Neural cell (in vitro differentiated cells): ENCODE results near the gene MYCL. TPM values are rescaled to one million over a fixed set of nuclear protein-coding genes. Genes with fewer than 3 reads are reported as not detected.
A peak's percentile ranks its signal among the peaks of the same experiment; 100 is the strongest.

Experiments
- H2AFZ ChIP-seq: fragments of 200-600, 300-800 bp; sonication (generic), shearing (Covaris generic); 2 replicates; pipeline ENCODE4 v1.6.0; 2014; ENCODE audit warnings: low read depth, mild to moderate bottlenecking, antibody characterized with exemption, low read length, moderate library complexity
- H3F3A ChIP-seq: fragments of 200-600 bp; shearing (Covaris generic); 2 replicates; pipeline ENCODE4 v1.6.1; 2016; ENCODE audit warnings: mild to moderate bottlenecking, moderate library complexity, mixed read lengths, antibody characterized with exemption, low read length; ENCODE audit not compliant: insufficient read depth, poor library complexity, severe bottlenecking
- H3K27ac ChIP-seq: fragments of 200-600, 300-800 bp; sonication (generic), shearing (Covaris generic); 2 replicates; pipeline ENCODE4 v1.5.1; 2014; ENCODE audit warnings: mild to moderate bottlenecking, low read length, moderate library complexity
- H3K27me3 ChIP-seq: fragments of 300-800, 200-600 bp; sonication (generic), shearing (Covaris generic); 2 replicates; pipeline ENCODE4 v1.6.0; 2014; ENCODE audit warnings: mild to moderate bottlenecking, low read depth, low read length, moderate library complexity; ENCODE audit not compliant: insufficient read depth
- H3K36me3 ChIP-seq: fragments of 300-800, 200-600 bp; sonication (generic), shearing (Covaris generic); 2 replicates; pipeline ENCODE4 v1.5.1; 2014; ENCODE audit warnings: mild to moderate bottlenecking, antibody characterized with exemption, low read length, moderate library complexity; ENCODE audit not compliant: insufficient read depth
- H3K4me2 ChIP-seq: fragments of 300-800, 200-600 bp; sonication (generic), shearing (Covaris generic); 2 replicates; pipeline ENCODE4 v1.6.0; 2014; ENCODE audit warnings: mild to moderate bottlenecking, low read length
- H3K4me3 ChIP-seq: fragments of 300-800, 200-600 bp; sonication (generic), shearing (Covaris generic); 2 replicates; pipeline ENCODE4 v1.5.1; 2014; ENCODE audit warnings: mild to moderate bottlenecking, low read length, moderate library complexity
- H3K79me2 ChIP-seq: fragments of 200-600 bp; shearing (Covaris generic); replicated peaks from 2 replicates; pipeline ENCODE4 v1.6.0; 2014; ENCODE audit warnings: mild to moderate bottlenecking, low read length, moderate library complexity; ENCODE audit not compliant: insufficient read depth
- H3K9ac ChIP-seq: fragments of 300-800, 200-600 bp; sonication (generic), shearing (Covaris generic); 2 replicates; pipeline ENCODE4 v1.6.1; 2016; ENCODE audit warnings: mild to moderate bottlenecking, low read length, mixed read lengths
- H3K9me2 ChIP-seq: fragments of 200-600 bp; shearing (Covaris generic); 2 replicates; pipeline ENCODE4 v1.6.1; 2016; ENCODE audit warnings: mild to moderate bottlenecking, low read length, mixed read lengths; ENCODE audit not compliant: insufficient read depth
- H3K9me3 ChIP-seq: fragments of 200-600, 300-800 bp; sonication (generic), shearing (Covaris generic); 2 replicates; pipeline ENCODE4 v1.6.1; 2016; ENCODE audit warnings: mild to moderate bottlenecking, mixed run types, low read length, moderate library complexity, mixed read lengths
- H4K20me1 ChIP-seq: fragments of 200-600 bp; shearing (Covaris generic); 2 replicates; pipeline ENCODE4 v1.6.1; 2016; ENCODE audit warnings: mild to moderate bottlenecking, mixed run types; ENCODE audit not compliant: insufficient read depth
- CTCF ChIP-seq: fragments of 450-650 bp; IDR thresholded peaks from 2 replicates; pipeline ENCODE4 v1.5.1; 2014; ENCODE audit warnings: antibody characterized with exemption, mild to moderate bottlenecking, moderate library complexity; ENCODE audit not compliant: poor library complexity, severe bottlenecking
- EP300 ChIP-seq: fragments of 450-650 bp; conservative IDR thresholded peaks from 2 replicates; pipeline ENCODE4 v1.6.1; 2014; ENCODE audit warnings: antibody characterized with exemption, mild to moderate bottlenecking, moderate library complexity; ENCODE audit not compliant: poor library complexity, severe bottlenecking
- EZH2 ChIP-seq: fragments of 200-600, 300-800 bp; shearing (Covaris generic), sonication (generic); IDR thresholded peaks from 2 replicates; pipeline ENCODE4 v1.6.1; 2014; ENCODE audit warnings: antibody characterized with exemption, low read length, borderline replicate concordance, mild to moderate bottlenecking; ENCODE audit not compliant: insufficient read depth, poor library complexity, severe bottlenecking
- MXI1 ChIP-seq: fragments of 450-650 bp; conservative IDR thresholded peaks from 2 replicates; pipeline ENCODE4 v1.6.1; 2014; ENCODE audit warnings: antibody characterized with exemption, mild to moderate bottlenecking; ENCODE audit not compliant: poor library complexity, severe bottlenecking
- POLR2AphosphoS5 ChIP-seq: IDR thresholded peaks from 2 replicates; pipeline ENCODE4 v1.6.1; 2012
- RAD21 ChIP-seq: fragments of 450-650 bp; conservative IDR thresholded peaks from 2 replicates; pipeline ENCODE4 v1.6.1; 2014; ENCODE audit warnings: antibody characterized with exemption, mild to moderate bottlenecking, moderate library complexity
- REST ChIP-seq: IDR thresholded peaks from 2 replicates; pipeline ENCODE4 v1.6.1; 2012; ENCODE audit warnings: borderline replicate concordance
- SMC3 ChIP-seq: fragments of 450-650 bp; conservative IDR thresholded peaks from 2 replicates; pipeline ENCODE4 v1.6.1; 2014; ENCODE audit warnings: antibody characterized with exemption, mild to moderate bottlenecking, moderate library complexity; ENCODE audit not compliant: poor library complexity
- TAF1 ChIP-seq: IDR thresholded peaks from 2 replicates; pipeline ENCODE4 v1.6.1; 2012; ENCODE audit warnings: low read depth
- polyA plus RNA-seq: library from polyadenylated mRNA; depleted of rRNA; stranded (reverse); fragments of >200 nt; gene quantifications from 2 replicates; pipeline ENCODE4 v1.2.3, GENCODE V29; 2014

MYCL gene
- polyA plus RNA-seq, 1 donor from 2014 or later, result 35.2 TPM

GRCh38 chr1:39900662-39901463 lies 854 bp downstream of the MYCL start:
- Histone ChIP-seq H4K20me1 (no peaks in the 10 kb centered on the region), H3F3A (no peaks in the 10 kb centered on the region), H3K9ac (peak overlapping the region; percentile 89), H2AFZ (peak overlapping the region; percentile 54), H3K27ac (peak overlapping the region; percentile 68), H3K9me3 (no peaks in the 10 kb centered on the region), H3K36me3 (peaks cover 5% of the 10 kb centered on the region), H3K4me3 (peak overlapping the region; percentile 99), H3K79me2 (no peaks in the 10 kb centered on the region), H3K9me2 (no peaks in the 10 kb centered on the region), H3K27me3 (no peaks in the 10 kb centered on the region), H3K4me2 (peak overlapping the region; percentile 72)
- TF ChIP-seq CTCF (no peak), MXI1 (peak; percentile 55), TAF1 (no peak)

DNA sequence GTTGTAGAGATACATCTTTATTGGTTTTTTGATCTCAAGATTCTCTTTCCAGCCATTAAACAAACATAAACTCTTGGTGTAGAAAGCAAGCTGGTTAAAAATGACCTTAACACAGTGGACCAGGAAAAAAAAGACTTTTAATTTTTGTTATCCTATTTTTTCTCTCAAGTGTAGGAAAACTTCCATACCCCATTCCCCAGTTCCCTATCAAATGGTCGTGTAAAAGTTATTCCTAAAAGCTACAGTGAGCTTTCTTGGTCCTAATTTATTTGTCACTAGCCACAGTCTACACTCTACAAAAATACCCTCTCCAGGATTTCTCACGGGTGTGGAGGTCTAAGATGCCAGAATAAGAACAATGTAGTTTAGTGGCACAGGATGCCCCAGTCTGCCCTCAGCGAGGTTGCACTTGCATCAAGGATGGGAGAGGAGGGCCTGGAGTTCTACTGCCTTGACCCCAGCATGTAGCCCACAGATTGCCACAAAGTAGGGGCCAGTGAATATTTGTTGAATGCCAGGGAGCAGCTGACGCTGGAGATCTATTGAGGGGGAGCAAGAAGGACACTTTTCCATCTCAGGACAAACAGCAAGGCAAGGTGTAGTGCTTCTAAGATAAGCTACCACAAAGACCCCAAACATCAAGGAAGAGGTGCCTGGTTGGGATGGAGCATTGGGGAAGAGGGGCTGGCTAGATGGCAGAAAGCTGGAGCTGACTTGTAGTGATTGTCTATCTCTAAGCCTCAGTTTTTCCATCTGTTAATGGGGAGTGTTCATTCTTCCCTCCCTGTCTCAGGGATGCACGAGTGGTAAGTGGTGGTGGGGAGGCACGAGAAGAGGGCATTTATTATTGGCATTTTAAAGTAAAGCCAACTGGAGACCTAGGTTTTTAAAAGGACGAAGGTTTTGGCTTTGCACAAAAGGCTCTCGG lies 1.8 kb downstream of the MYCL start:
- no peak overlapping the region for H2AFZ ChIP-seq
- peak overlapping the region; percentile 89 for H3K9ac ChIP-seq
- no peaks in the 10 kb centered on the region for H3F3A ChIP-seq
- H3K4me3 ChIP-seq, result peak overlapping the region; percentile 99
- no peaks in the 10 kb centered on the region for H4K20me1 ChIP-seq
- H3K27ac ChIP-seq, result peak overlapping the region; percentile 80
- peak overlapping the region; percentile 72 for H3K4me2 ChIP-seq
- no peaks in the 10 kb centered on the region for H3K9me3 ChIP-seq
- H3K9me2 ChIP-seq, result no peaks in the 10 kb centered on the region
- no peaks in the 10 kb centered on the region for H3K79me2 ChIP-seq
- no peaks in the 10 kb centered on the region for H3K27me3 ChIP-seq
- TF ChIP-seq EP300, result no peak
- TF ChIP-seq RAD21, result no peak
- TF ChIP-seq REST, result no peak
- no peak for TF ChIP-seq TAF1
- TF ChIP-seq EZH2, result no peak
- TF ChIP-seq MXI1, result no peak
- TF ChIP-seq POLR2AphosphoS5, result no peak
- TF ChIP-seq SMC3, result no peak
- TF ChIP-seq CTCF, result no peak
- H3K36me3 ChIP-seq, result peaks cover 5% of the 10 kb centered on the region
